Prostate gland (tissue), 2 donors: ENCODE measurements around the gene SST. TPM values are rescaled to one million over a fixed set of nuclear protein-coding genes. Genes with fewer than 3 reads are reported as not detected.

Source experiments
- DNase-seq: peaks from one replicate; pipeline ENCODE4 v3.0.0-alpha.2; 2019; ENCODE audit warnings: low spot score
- H3K27ac ChIP-seq, 2 donors: fragments of 200-600 bp; sonication (generic); 2 replicates each; pipeline ENCODE4 v1.5.1; 2017 to 2019
- H3K27me3 ChIP-seq: fragments of 200-600 bp; sonication (generic); replicated peaks from 2 replicates; pipeline ENCODE4 v1.5.1; 2019; ENCODE audit not compliant: insufficient read depth
- H3K36me3 ChIP-seq, 2 donors: fragments of 200-600 bp; sonication (generic); 1 replicate in 1 of 2; 2 replicates in 1 of 2; pipeline versions ENCODE4 v1.5.1 to v1.8.1; 2017 to 2019
- H3K4me1 ChIP-seq: fragments of 200-600 bp; sonication (generic); replicated peaks from 2 replicates; pipeline ENCODE4 v1.5.1; 2019
- H3K4me3 ChIP-seq, 2 donors: fragments of 200-600 bp; sonication (generic); 2 replicates each; pipeline ENCODE4 v1.5.1; 2017 to 2019
- H3K9me3 ChIP-seq: fragments of 200-600 bp; sonication (generic); 2 replicates; pipeline ENCODE4 v1.5.1; 2017
- CTCF ChIP-seq, 4 experiments: fragments of 200-600 bp in 2 of 4; fragments of 450-650 bp in 2 of 4; sonication (generic) in 2 of 4; IDR thresholded peaks; 1 replicate in 3 of 4; 2 replicates in 1 of 4; pipeline ENCODE4 v1.5.1; 2016 to 2019; ENCODE audit warnings: antibody characterized with exemption in 4 of 4, mild to moderate bottlenecking in 2 of 4, moderate library complexity in 2 of 4
- POLR2A ChIP-seq: fragments of 450-650 bp; IDR thresholded peaks from one replicate; pipeline ENCODE4 v1.6.1; 2016; ENCODE audit warnings: antibody characterized with exemption, mild to moderate bottlenecking
- POLR2AphosphoS5 ChIP-seq: sonication (generic); formaldehyde crosslinking; IDR thresholded peaks from one replicate; pipeline ENCODE4 v1.6.1; 2017; ENCODE audit warnings: antibody characterized with exemption
- WGBS: methylation state at CpG from one replicate; pipeline ENCODE4 v1.1.5; 2018; 5-methylcytosine and 5-hydroxymethylcytosine counted together
- intact Hi-C: fragments of 100-400 bp; cut with DNase I; formaldehyde crosslinking; loops from one replicate; pipeline ENCODE4 v1.14.2; 2022
- total RNA-seq, 2 donors: library from RNA; depleted of rRNA; stranded (reverse); fragments of >200 nt; gene quantifications; one replicate each; pipeline ENCODE4 v1.1.0, GENCODE V29; 2016

SST gene
- total RNA-seq, 2 donors from 2014 or later = not detected

GRCh38 chr3:187678726-187679268 is 8.6 kb upstream of the SST start:
- DNase-seq = peak; percentile 17
- H3K4me3 ChIP-seq = no peak overlapping the region
- WGBS = 22% methylated on average over 5 of the region's 5 CpGs
- no peak overlapping the region for H3K27ac ChIP-seq
- peaks cover under 1% of the 10 kb centered on the region for H3K27me3 ChIP-seq
- no peaks in the 10 kb centered on the region for H3K36me3 ChIP-seq
- no peak for TF ChIP-seq POLR2A
- TF ChIP-seq CTCF (IDR thresholded peaks at IDR 0.05) = peak; percentile 39 to 68 (median 62)
- intact Hi-C loops = loop anchor here (1.0 to 2.0 kb wide), 2 partner anchors 359 to 458 kb away; no protein-coding TSS in a partner anchor
- no peaks in the 10 kb centered on the region for H3K4me1 ChIP-seq
- no peaks in the 10 kb centered on the region for H3K9me3 ChIP-seq

- H3K4me1 ChIP-seq = no peaks in the 10 kb centered on the region
- H3K27ac ChIP-seq = no peak overlapping the region
- 21% methylated on average over 1 of the region's 1 CpG for WGBS
- no peak overlapping the region for H3K4me3 ChIP-seq
- TF ChIP-seq POLR2AphosphoS5 (no peak), CTCF (IDR thresholded peaks at IDR 0.05) (no peak), POLR2A (no peak)
- peaks cover 3% of the 10 kb centered on the region for H3K27me3 ChIP-seq
- H3K36me3 ChIP-seq = no peaks in the 10 kb centered on the region
- intact Hi-C loops = loop anchor here (2.0 kb wide), 1 partner anchor 457 kb away; no protein-coding TSS in a partner anchor
- DNase-seq = no peak
- no peaks in the 10 kb centered on the region for H3K9me3 ChIP-seq
These were observed 7.4 kb upstream of the SST start for GRCh38 chr3:187677604-187678003.

- Histone ChIP-seq H3K27me3 (peaks cover 19% of the 10 kb centered on the region), H3K27ac (no peak overlapping the region), H3K4me1 (no peaks in the 10 kb centered on the region), H3K9me3 (no peaks in the 10 kb centered on the region), H3K36me3 (no peaks in the 10 kb centered on the region), H3K4me3 (no peak overlapping the region)
- 51% methylated on average over 3 of the region's 3 CpGs for WGBS
- no peak for DNase-seq
- intact Hi-C loops = no loop called here
- TF ChIP-seq POLR2A (no peak), POLR2AphosphoS5 (no peak), CTCF (IDR thresholded peaks at IDR 0.05) (no peak)
These were observed 2.8 kb upstream of the SST start for GRCh38 chr3:187673012-187673411.

GRCh38 chr3:187667526-187667925 is 2.7 kb downstream of the SST start:
- no peak for TF ChIP-seq POLR2A
- intact Hi-C loops = no loop called here
- no peak for DNase-seq

GRCh38 chr3:187665764-187666402 is 4.3 kb downstream of the SST start:
- TF ChIP-seq POLR2A = no peak
- H3K36me3 ChIP-seq = no peaks in the 10 kb centered on the region
- DNase-seq = no peak
- intact Hi-C loops = no loop called here
- H3K9me3 ChIP-seq = no peaks in the 10 kb centered on the region
- WGBS = 75% methylated on average over 3 of the region's 3 CpGs
- H3K4me1 ChIP-seq = no peaks in the 10 kb centered on the region
- no peak overlapping the region for H3K4me3 ChIP-seq
- no peak overlapping the region for H3K27ac ChIP-seq
- H3K27me3 ChIP-seq = peaks cover 13% of the 10 kb centered on the region

More at GRCh38 chr3:187667526-187667925, 2.7 kb downstream of the SST start:
- Histone ChIP-seq H3K9me3 (no peaks in the 10 kb centered on the region), H3K27ac (no peak overlapping the region), H3K27me3 (peaks cover 18% of the 10 kb centered on the region), H3K36me3 (no peaks in the 10 kb centered on the region), H3K4me3 (no peak overlapping the region), H3K4me1 (no peaks in the 10 kb centered on the region)

- intact Hi-C loops = no loop called here
- Histone ChIP-seq H3K27me3 (peaks cover 12% of the 10 kb centered on the region), H3K4me3 (no peak overlapping the region), H3K27ac (no peak overlapping the region), H3K9me3 (no peaks in the 10 kb centered on the region), H3K36me3 (no peaks in the 10 kb centered on the region), H3K4me1 (no peaks in the 10 kb centered on the region)
- DNase-seq = no peak
- TF ChIP-seq POLR2AphosphoS5 (no peak), CTCF (IDR thresholded peaks at IDR 0.05) (no peak), POLR2A (no peak)
These were observed 5.2 kb downstream of the SST start for GRCh38 chr3:187665010-187665409.
